22Rv1 (cell line): ENCODE results near the gene SMYD4.

ENCODE experiments used
- ZFX ChIP-seq: fragments of 450-650 bp; IDR thresholded peaks from 2 replicates; pipeline ENCODE4 v1.6.1; 2017; ENCODE audit warnings: antibody characterized with exemption, borderline replicate concordance
- TF ChIP-seq, protein P1 (sequence below): fragments of 450-650 bp; IDR thresholded peaks from 2 replicates; pipeline ENCODE4 v1.5.1; 2017; ENCODE audit warnings: mild to moderate bottlenecking

DNA sequence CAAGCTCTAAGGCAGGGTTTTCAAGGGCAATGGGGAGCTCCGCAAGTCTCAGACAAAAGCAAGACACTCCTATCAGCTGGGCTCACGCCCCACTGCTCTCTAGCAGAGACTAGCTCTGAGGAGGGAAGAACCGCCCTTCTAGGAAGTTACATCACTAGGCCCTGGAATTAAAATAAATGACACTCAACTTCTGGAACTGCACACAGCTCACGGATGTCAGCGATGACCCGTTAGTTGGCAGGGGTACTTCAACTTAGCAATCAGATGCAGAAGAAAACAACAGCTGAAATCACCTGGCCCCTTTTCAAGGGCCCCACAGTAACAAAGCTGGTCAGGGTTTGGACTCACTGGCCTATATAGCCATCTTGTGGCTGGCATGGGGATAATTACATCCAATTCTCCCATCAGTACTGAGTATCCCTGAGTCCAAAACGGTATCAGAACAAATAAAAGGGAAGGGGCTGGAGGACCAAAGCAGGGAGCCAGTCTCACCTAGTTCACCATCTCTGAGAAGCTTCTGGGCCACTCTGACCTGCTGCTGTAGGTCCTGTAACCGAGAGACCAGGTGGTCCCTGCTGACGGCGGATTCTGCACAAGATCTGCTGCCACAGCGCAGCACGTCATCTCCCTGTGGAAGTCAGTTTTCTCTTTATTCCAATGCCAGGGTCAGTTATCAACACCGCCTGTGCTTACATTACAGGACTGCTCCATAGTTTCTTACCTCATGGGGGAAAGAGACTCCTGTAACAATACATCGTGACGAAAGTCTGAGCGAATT, 45.7 kb downstream of the SMYD4 start:
- TF ChIP-seq, protein P1, sequence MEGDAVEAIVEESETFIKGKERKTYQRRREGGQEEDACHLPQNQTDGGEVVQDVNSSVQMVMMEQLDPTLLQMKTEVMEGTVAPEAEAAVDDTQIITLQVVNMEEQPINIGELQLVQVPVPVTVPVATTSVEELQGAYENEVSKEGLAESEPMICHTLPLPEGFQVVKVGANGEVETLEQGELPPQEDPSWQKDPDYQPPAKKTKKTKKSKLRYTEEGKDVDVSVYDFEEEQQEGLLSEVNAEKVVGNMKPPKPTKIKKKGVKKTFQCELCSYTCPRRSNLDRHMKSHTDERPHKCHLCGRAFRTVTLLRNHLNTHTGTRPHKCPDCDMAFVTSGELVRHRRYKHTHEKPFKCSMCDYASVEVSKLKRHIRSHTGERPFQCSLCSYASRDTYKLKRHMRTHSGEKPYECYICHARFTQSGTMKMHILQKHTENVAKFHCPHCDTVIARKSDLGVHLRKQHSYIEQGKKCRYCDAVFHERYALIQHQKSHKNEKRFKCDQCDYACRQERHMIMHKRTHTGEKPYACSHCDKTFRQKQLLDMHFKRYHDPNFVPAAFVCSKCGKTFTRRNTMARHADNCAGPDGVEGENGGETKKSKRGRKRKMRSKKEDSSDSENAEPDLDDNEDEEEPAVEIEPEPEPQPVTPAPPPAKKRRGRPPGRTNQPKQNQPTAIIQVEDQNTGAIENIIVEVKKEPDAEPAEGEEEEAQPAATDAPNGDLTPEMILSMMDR: 0 out of 2 replicates have a peak, but pooled peaks have one; percentile 28
- no peak for TF ChIP-seq ZFX
